Measurements from ENCODE around the gene KCNC3.
"Not testable (repeated sequence)": the region's sequence is repeated elsewhere in the genome, so short reads cannot be mapped to it uniquely, and the experiment has no call there.

Gene KCNC3

DNA sequence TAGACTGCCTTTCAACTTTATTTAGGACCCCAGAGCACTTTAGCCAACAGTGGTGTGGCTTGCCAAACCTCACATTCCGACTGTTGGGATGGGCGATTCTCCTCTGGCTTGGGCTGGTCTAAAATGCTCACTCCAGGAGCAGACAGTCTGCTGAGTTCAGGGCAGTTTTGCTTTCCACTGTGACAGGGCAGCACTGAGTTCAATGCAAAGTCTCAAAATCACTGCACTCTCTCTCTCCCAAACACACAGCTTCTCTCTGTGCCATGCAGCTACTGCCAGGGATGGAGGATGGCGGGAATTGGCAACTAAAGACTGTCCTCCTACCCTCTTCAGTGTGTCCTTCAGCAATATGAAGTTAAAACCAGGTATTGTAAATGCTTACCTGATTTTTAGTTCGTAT is 23.1 kb upstream of the KCNC3 start:
- TF ChIP-seq, protein P1, sequence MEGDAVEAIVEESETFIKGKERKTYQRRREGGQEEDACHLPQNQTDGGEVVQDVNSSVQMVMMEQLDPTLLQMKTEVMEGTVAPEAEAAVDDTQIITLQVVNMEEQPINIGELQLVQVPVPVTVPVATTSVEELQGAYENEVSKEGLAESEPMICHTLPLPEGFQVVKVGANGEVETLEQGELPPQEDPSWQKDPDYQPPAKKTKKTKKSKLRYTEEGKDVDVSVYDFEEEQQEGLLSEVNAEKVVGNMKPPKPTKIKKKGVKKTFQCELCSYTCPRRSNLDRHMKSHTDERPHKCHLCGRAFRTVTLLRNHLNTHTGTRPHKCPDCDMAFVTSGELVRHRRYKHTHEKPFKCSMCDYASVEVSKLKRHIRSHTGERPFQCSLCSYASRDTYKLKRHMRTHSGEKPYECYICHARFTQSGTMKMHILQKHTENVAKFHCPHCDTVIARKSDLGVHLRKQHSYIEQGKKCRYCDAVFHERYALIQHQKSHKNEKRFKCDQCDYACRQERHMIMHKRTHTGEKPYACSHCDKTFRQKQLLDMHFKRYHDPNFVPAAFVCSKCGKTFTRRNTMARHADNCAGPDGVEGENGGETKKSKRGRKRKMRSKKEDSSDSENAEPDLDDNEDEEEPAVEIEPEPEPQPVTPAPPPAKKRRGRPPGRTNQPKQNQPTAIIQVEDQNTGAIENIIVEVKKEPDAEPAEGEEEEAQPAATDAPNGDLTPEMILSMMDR (IDR thresholded peaks at IDR 0.05; ENCODE audit: borderline replicate concordance, control extremely low read depth, extremely low read depth, insufficient read depth, missing control alignments) = no peak
- DNase-seq (ENCODE audit: low spot score) = no peak
- in situ Hi-C loops (cut with MboI; ENCODE audit: low sequenced_read_pairs, unreplicated experiment) = loop anchor here (25.0 kb wide), 1 partner anchor 435 kb away; the partner anchor contains the start of gene ACP4

DNA sequence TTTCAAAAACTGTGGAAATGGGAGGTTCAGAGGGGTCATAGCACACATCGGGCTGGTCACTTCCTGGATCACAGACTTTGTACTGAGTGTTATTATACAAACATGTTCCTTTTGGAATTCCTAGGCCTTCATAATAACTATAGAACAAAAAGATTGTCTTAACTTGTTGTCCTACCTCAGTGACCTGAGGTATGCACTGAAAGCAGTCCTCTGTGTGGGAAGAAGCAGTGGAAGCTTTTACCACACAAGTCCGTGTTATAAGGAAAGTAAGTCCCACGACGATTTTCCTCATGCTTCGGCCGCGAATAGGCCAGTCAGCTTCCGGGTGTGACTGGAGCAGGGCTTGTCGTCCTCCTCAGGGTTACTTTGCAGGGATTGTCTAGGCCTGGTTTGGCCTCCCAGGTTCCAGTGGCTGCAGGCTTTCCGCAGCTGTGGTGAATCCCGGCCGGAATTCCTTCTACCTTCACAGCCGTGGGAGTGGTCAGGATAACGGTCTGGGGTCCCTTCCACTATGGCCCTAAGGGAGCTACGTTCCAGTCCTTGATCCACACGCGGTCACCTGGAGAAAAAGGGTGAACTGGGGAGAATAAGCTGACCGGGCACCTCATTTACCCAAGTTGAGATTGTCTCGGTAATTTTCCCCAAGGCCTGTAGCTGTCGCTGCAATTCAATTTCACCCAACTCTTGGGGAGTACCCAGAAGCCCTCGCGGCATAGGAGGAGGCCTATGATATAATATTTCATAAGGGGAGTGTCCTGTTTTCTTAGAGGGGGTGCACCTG is 20.3 kb upstream of the KCNC3 start:
- TF ChIP-seq, protein P1 (IDR thresholded peaks at IDR 0.05; ENCODE audit: borderline replicate concordance, control extremely low read depth, extremely low read depth, insufficient read depth, missing control alignments) = no peak
- in situ Hi-C loops (cut with MboI; ENCODE audit: low sequenced_read_pairs, unreplicated experiment) = loop anchor here (25.0 kb wide), 1 partner anchor 438 kb away; the partner anchor contains the start of gene ACP4
- DNase-seq (ENCODE audit: low spot score) = no peak

DNA sequence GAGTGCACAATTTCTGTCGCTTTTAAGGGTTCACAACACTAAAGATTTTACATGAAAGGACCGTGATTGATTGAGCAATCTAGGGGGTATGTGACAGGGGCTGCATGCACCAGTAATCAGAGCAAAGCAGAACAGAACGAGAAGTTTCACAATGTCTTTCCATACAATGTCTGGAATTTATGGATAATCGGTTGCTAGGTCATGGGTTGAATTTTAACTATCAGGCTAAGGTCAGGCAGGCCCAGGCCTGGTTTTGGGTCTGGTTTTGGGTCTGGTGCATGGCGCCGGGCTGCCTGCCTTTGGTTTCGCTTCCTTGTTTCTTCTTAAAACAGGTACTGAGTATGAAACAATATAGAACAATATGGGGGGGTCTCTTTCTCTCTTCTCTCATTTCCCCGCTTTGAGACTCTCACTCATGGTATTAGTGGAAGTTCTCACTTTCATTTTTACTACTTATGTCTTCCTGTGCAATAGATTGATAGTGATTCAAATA is 18.0 kb upstream of the KCNC3 start:
- in situ Hi-C loops (cut with MboI; ENCODE audit: low sequenced_read_pairs, unreplicated experiment) = not testable (repeated sequence)
- peak; percentile 32 for DNase-seq (ENCODE audit: low spot score)

DNA sequence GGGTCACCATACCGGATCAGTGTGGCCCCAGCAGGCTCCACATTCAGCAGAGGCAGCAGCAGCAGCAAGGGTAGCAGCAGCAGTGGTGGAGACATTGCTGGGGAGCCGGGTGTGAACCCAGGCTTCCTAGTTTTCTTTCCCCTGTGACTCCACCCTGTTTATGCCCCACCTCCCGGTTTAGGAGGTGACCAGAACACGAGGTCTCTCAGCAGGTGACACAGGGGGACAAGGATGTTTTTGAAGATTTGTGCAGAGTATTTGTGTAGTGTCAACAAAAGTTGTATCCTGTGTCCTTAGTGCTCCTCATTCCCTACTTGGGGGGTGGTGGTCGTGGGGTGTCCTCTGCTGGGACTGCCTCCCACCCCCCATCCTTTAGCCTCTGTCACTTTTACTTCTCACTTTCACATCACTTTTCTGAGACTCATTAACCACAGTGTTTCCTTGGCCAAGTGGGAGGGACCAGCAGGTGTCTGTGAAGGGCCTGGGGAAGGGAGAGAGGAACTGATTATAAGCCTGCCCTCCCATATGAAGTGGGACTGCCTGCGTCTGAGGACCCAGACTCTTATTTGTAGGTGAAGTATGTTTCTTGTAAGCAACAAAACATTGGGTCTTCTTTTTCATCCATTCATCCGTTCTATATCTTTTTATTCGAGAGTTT is 15.6 kb upstream of the KCNC3 start:
- in situ Hi-C loops (cut with MboI; ENCODE audit: low sequenced_read_pairs, unreplicated experiment) = no loop called here
- DNase-seq (ENCODE audit: low spot score) = peak; percentile 67
- TF ChIP-seq, protein P1 (IDR thresholded peaks at IDR 0.05; ENCODE audit: borderline replicate concordance, control extremely low read depth, extremely low read depth, insufficient read depth, missing control alignments) = no peak

DNA sequence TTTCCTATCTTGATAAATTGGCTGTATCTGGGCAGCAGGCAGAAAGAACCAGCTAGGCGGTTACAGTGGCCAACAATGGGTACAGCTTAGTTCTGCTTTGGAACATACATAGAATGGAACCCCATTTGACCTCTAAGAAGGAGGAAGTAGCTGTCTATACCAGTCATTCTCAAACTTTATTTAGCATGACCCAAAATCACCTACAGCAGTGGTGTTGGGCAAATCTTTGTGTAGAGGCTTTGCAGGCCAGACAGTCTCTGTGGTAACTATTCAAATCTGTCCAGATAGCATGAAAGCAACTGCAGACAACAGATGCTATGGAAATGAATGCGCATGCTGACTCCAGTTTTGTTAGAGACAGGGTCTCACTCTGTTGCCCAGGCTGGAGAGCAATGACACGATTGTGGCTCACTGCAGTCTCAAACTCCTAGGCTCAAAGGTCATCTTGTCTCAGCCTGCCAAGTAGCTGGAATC is 12.0 kb upstream of the KCNC3 start:
- TF ChIP-seq, protein P1 (IDR thresholded peaks at IDR 0.05; ENCODE audit: borderline replicate concordance, control extremely low read depth, extremely low read depth, insufficient read depth, missing control alignments) = no peak
- peak; percentile 51 for DNase-seq (ENCODE audit: low spot score)
- in situ Hi-C loops (cut with MboI; ENCODE audit: low sequenced_read_pairs, unreplicated experiment) = no loop called here

DNA sequence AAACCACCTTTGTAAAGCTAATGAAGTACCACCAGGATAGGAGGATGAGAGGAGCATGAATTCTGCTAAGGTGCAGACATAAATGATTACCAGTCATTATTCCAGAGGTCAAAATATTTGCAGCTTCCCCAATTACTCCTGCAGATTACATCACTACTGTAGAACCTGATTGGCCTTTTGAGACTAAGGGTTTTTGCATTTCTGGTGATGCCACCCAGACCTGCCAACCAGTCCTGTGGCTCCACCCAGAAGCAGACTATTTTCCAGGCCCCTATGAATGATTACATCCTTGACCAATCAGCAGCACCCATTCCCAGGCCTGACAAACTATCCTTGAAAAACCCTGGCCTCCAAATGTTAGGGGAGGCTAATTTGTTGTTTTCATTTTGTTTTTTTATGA is 11.2 kb upstream of the KCNC3 start:
- in situ Hi-C loops (cut with MboI; ENCODE audit: low sequenced_read_pairs, unreplicated experiment) = no loop called here
- TF ChIP-seq, protein P1 (IDR thresholded peaks at IDR 0.05; ENCODE audit: borderline replicate concordance, control extremely low read depth, extremely low read depth, insufficient read depth, missing control alignments) = no peak
- no peak for DNase-seq (ENCODE audit: low spot score)

DNA sequence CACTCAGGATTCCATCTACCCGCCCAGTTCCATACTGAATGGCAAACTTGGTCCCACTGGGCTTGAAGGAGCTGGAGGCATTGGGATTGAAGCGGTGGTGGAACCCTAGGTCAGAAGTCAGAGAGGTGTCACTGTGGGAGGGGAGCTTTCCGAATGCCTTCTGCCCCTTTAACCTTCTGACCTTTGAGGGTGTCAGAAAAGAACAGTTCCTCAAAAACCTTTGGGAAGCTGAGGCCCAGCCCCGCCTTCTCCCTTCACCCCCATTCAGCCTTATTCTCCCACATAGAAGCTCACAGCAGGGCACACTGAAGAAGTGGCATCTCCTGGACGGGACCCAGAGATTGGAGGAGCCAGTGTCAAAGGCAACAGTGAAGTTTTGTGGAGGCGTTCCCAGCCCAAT is 7.9 kb upstream of the KCNC3 start:
- DNase-seq (ENCODE audit: low spot score); in situ Hi-C loops (cut with MboI; ENCODE audit: low sequenced_read_pairs, unreplicated experiment): not testable (repeated sequence)
